Astrocyte of the spinal cord (primary cell): Measurements from ENCODE around the gene POLR1H.
A peak's percentile ranks its signal among the peaks of the same experiment; 100 is the strongest.

ENCODE experiments used
- DNase-seq: peaks from one replicate; pipeline ENCODE4 v3.0.0; 2011; ENCODE audit warnings: low read depth, low spot score
- H3K4me3 ChIP-seq: 2 replicates; pipeline ENCODE4 v1.5.1; 2011; ENCODE audit warnings: low read depth, mild to moderate bottlenecking, low read length, moderate library complexity
- in situ Hi-C: cut with HindIII; loops from 2 replicates; pipeline ENCODE4 v1.10.0; 2017; ENCODE audit warnings: low sequenced_read_pairs
- TF ChIP-seq, protein P1 (sequence below): IDR thresholded peaks from 2 replicates; pipeline ENCODE4 v1.5.1; 2012; ENCODE audit warnings: low read depth, mild to moderate bottlenecking, low read length, inconsistent platforms

Gene POLR1H

DNA sequence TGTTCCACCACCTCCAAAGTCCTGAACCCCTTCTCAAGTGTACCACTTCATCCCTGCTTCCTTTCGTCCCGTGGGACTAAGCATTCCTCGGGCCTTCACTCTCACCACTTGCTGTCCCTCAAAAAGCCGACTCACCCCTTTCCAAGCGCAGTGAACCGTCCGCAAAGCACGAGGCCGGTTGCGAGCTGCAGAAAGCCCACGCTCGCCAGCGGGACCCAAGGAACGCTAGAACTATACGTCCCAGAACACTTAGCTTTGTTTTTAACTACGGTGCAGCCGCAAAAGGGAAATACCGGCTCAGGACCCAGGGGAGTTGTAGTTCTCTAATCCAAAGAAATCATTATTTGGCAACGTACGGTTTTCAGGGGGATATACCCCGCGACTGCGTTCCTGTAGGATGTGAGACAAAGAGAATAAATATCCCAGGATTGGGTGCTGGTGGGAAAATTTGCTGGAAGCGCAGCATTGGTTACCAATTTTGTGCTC lies 416 bp upstream of the POLR1H start:
- peak overlapping the region; percentile 95 for H3K4me3 ChIP-seq
- in situ Hi-C loops = no loop called here
- TF ChIP-seq, protein P1, sequence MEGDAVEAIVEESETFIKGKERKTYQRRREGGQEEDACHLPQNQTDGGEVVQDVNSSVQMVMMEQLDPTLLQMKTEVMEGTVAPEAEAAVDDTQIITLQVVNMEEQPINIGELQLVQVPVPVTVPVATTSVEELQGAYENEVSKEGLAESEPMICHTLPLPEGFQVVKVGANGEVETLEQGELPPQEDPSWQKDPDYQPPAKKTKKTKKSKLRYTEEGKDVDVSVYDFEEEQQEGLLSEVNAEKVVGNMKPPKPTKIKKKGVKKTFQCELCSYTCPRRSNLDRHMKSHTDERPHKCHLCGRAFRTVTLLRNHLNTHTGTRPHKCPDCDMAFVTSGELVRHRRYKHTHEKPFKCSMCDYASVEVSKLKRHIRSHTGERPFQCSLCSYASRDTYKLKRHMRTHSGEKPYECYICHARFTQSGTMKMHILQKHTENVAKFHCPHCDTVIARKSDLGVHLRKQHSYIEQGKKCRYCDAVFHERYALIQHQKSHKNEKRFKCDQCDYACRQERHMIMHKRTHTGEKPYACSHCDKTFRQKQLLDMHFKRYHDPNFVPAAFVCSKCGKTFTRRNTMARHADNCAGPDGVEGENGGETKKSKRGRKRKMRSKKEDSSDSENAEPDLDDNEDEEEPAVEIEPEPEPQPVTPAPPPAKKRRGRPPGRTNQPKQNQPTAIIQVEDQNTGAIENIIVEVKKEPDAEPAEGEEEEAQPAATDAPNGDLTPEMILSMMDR = no peak
- DNase-seq = no peak

- H3K4me3 ChIP-seq = peak overlapping the region; percentile 95
- peak; percentile 29 for DNase-seq
- in situ Hi-C loops = no loop called here
- TF ChIP-seq, protein P1 = no peak
These were observed 893 bp downstream of the POLR1H start for GRCh38 chr6:30061858-30062458.

- in situ Hi-C loops = no loop called here
- H3K4me3 ChIP-seq = no peak overlapping the region
- TF ChIP-seq, protein P1 = no peak
- no peak for DNase-seq
These were observed 1.6 kb downstream of the POLR1H start for GRCh38 chr6:30062471-30063178.

GRCh38 chr6:30063315-30063714 lies 2.2 kb downstream of the POLR1H start:
- DNase-seq = no peak
- TF ChIP-seq, protein P1 = no peak
- in situ Hi-C loops = no loop called here
- no peak overlapping the region for H3K4me3 ChIP-seq

GRCh38 chr6:30066082-30066481 lies 5.0 kb downstream of the POLR1H start:
- TF ChIP-seq, protein P1 = no peak
- H3K4me3 ChIP-seq = peak overlapping the region; percentile 61
- no peak for DNase-seq
- in situ Hi-C loops = no loop called here

GRCh38 chr6:30066577-30067459 lies 5.8 kb downstream of the POLR1H start, which contains the start of gene PPP1R11:
Gene PPP1R11 (plus strand): TSS chr6:30067198. CDS start chr6:30067411, 213 bp downstream.
- H3K4me3 ChIP-seq = peak within 1 kb of the TSS; percentile 61
- TF ChIP-seq, protein P1 = no peak
- in situ Hi-C loops = no loop called here

More at GRCh38 chr6:30066577-30067459, 5.8 kb downstream of the POLR1H start, which contains the start of gene PPP1R11:
- DNase-seq = peak; percentile 100
